Measurements from ENCODE around the gene ATP5PO.

ATP5PO gene

DNA sequence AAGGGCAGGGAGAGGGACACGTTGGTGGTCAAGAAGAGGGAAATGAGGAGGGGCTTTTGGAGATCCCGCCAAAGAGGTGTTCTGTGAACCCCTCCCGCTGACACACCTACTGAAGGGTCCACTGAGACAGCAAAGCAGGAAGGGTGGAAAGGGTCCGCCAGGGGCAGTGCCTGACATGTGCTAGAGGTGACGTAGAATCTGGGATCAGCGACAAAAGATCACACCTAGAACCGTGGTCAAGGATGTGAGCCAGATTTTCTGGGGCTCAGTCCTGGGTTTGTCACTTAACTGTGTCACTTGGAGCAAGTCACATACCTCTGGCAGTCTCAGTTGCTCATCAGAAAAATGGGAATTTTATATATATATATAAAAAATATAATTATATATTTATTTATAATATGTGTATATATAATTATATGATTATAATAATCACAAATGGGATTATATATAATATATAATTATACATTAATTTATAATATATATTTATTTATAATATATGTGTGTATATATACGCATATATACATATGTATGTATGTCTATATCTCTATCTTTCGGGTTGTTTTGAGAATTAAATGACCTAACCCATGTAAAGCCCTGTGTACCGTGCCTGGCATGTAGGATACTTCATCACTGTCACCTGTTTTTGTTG, 35.0 kb upstream of the ATP5PO start:
- peaks cover 3% of the 10 kb centered on the region; the same call in 1 of the 2 replicates for H3K9me3 ChIP-seq (ENCODE audit: insufficient read depth, low read length)
- H3K36me3 ChIP-seq (replicated peaks; ENCODE audit: low read depth, low read length) = no peaks in the 10 kb centered on the region
- 0 out of 2 replicates have a peak overlapping the region, but pooled peaks have one; percentile 29 for H3K4me3 ChIP-seq (ENCODE audit: low read length)
- H3K79me2 ChIP-seq (ENCODE audit: low read length) = no peaks in the 10 kb centered on the region
- no peak overlapping the region for H2AFZ ChIP-seq (ENCODE audit: low read depth, low read length)
- H3K9ac ChIP-seq (ENCODE audit: low read length) = no peak overlapping the region; the same call in 1 of the 2 replicates
- peaks cover 54% of the 10 kb centered on the region for H3K4me1 ChIP-seq (ENCODE audit: low read length)
- TF ChIP-seq EZH2phosphoT487 (IDR thresholded peaks at IDR 0.05; ENCODE audit: low read depth) = no peak
- TF ChIP-seq, protein P1, sequence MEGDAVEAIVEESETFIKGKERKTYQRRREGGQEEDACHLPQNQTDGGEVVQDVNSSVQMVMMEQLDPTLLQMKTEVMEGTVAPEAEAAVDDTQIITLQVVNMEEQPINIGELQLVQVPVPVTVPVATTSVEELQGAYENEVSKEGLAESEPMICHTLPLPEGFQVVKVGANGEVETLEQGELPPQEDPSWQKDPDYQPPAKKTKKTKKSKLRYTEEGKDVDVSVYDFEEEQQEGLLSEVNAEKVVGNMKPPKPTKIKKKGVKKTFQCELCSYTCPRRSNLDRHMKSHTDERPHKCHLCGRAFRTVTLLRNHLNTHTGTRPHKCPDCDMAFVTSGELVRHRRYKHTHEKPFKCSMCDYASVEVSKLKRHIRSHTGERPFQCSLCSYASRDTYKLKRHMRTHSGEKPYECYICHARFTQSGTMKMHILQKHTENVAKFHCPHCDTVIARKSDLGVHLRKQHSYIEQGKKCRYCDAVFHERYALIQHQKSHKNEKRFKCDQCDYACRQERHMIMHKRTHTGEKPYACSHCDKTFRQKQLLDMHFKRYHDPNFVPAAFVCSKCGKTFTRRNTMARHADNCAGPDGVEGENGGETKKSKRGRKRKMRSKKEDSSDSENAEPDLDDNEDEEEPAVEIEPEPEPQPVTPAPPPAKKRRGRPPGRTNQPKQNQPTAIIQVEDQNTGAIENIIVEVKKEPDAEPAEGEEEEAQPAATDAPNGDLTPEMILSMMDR (IDR thresholded peaks at IDR 0.05; ENCODE audit: low read depth, low read length) = no peak
- H4K20me1 ChIP-seq (ENCODE audit: insufficient read depth, low read length) = no peaks in the 10 kb centered on the region
- H3K27me3 ChIP-seq (ENCODE audit: low read depth, low read length) = no peaks in the 10 kb centered on the region
- peak overlapping the region; percentile 67 for H3K4me2 ChIP-seq (ENCODE audit: low read length)
- H3K27ac ChIP-seq (ENCODE audit: low read length) = no peak overlapping the region

DNA sequence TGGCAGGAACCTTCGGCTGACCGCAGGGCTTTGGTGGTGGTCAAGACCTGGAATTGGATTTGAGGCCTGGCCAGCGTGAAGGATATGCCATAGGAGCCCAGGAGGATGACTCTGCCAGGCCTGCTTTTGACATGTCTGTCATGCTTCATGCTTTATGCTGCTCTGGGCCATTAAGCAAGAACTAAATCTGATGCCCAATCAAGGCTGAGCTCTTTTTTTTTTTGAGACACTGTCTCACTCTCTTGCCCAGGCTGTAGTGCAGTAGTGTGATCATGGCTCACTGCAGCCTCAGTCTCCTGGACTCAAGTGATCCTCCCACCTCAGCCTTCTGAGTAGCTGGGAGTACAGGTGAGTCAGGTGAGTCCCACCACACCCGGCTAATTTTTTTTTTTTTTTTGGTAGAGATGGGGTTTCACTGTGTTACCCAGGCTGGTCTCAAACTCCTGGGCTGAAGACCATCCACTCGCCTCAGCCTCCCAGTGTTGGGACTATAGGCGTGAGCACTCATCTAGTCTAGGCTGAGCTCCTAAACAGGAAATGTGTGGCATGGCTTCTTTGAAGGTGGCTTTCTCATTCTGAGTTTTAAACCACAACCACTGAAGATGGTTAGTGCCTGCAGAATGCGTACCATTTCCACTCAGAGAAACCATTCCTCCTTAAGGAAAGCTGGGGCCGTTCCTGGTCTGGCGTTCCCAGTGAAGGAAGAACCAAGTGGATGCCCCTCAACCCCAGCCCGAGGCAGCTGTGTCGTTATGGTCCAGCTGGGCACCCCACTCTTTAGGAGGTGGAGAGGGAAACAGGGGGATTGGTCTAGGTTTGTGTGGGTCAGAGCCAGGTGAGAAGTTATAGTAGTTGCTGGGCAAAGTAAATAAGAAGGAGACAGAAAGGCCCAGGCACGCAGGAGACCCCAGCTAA, 34.2 kb upstream of the ATP5PO start:
- Histone ChIP-seq H3K27me3 (ENCODE audit: low read depth, low read length) (no peaks in the 10 kb centered on the region), H3K36me3 (replicated peaks; ENCODE audit: low read depth, low read length) (no peaks in the 10 kb centered on the region), H3K9ac (ENCODE audit: low read length) (peak overlapping the region; percentile 61; the same call in 1 of the 2 replicates), H3K27ac (ENCODE audit: low read length) (peak overlapping the region; percentile 73), H3K4me3 (ENCODE audit: low read length) (0 out of 2 replicates have a peak overlapping the region, but pooled peaks have one; percentile 29), H3K79me2 (ENCODE audit: low read length) (no peaks in the 10 kb centered on the region), H4K20me1 (ENCODE audit: insufficient read depth, low read length) (no peaks in the 10 kb centered on the region), H3K4me2 (ENCODE audit: low read length) (peak overlapping the region; percentile 67), H3K9me3 (ENCODE audit: insufficient read depth, low read length) (peaks cover 3% of the 10 kb centered on the region; the same call in 1 of the 2 replicates), H2AFZ (ENCODE audit: low read depth, low read length) (peak overlapping the region; percentile 85), H3K4me1 (ENCODE audit: low read length) (peaks cover 51% of the 10 kb centered on the region)
- no peak for TF ChIP-seq EZH2phosphoT487 (IDR thresholded peaks at IDR 0.05; ENCODE audit: low read depth)
- TF ChIP-seq, protein P1 (IDR thresholded peaks at IDR 0.05; ENCODE audit: low read depth, low read length) = no peak

DNA sequence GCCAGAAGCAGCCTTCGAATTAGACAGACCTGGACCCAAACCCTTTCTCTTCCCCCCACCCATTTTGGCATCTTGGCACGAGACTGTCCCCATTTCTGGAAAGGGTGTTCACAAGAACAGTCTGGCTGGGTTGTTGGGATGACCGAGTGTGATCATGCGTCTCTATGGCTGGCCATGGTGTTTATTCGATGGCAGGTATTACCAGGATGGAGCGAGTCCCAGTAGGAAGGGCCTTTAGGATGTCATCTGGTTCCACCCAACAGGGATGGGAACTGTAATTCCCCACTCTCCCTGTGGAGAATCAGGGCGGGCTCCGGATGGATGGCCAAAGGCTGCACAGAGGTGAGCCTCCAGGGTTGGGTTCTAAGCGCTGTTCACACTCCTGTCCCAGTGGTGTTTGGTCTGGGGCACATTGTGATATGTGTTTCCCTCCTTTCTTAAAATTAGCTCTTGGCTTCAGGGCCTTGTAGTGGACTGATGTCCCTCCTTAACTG, 33.4 kb upstream of the ATP5PO start:
- H3K27ac ChIP-seq (ENCODE audit: low read length) = peak overlapping the region; percentile 73
- H4K20me1 ChIP-seq (ENCODE audit: insufficient read depth, low read length) = no peaks in the 10 kb centered on the region
- H3K4me3 ChIP-seq (ENCODE audit: low read length) = peak overlapping the region; percentile 58
- peak overlapping the region; percentile 61; the same call in 1 of the 2 replicates for H3K9ac ChIP-seq (ENCODE audit: low read length)
- peak overlapping the region; percentile 99 for H2AFZ ChIP-seq (ENCODE audit: low read depth, low read length)
- peaks cover 3% of the 10 kb centered on the region; the same call in 1 of the 2 replicates for H3K9me3 ChIP-seq (ENCODE audit: insufficient read depth, low read length)
- peak overlapping the region; percentile 82 for H3K4me2 ChIP-seq (ENCODE audit: low read length)
- no peaks in the 10 kb centered on the region for H3K27me3 ChIP-seq (ENCODE audit: low read depth, low read length)
- H3K79me2 ChIP-seq (ENCODE audit: low read length) = no peaks in the 10 kb centered on the region
- H3K4me1 ChIP-seq (ENCODE audit: low read length) = peaks cover 51% of the 10 kb centered on the region
- no peaks in the 10 kb centered on the region for H3K36me3 ChIP-seq (replicated peaks; ENCODE audit: low read depth, low read length)
- TF ChIP-seq EZH2phosphoT487 (IDR thresholded peaks at IDR 0.05; ENCODE audit: low read depth) = no peak
- TF ChIP-seq, protein P1 (IDR thresholded peaks at IDR 0.05; ENCODE audit: low read depth, low read length) = no peak
